WERI-Rb-1 (cell line): ENCODE data around the gene CCNYL1.

ENCODE experiments used
- DNase-seq: peaks from one replicate; pipeline ENCODE4 v3.0.0-alpha.2; 2020
- H3K27ac ChIP-seq: fragments of 250-450 bp; sonication (Bioruptor Pico); 2 replicates; pipeline ENCODE4 v1.5.1; 2020; ENCODE audit warnings: mild to moderate bottlenecking, moderate library complexity
- H3K27me3 ChIP-seq: fragments of 250-450 bp; sonication (Bioruptor Pico); 2 replicates; pipeline ENCODE4 v1.5.1; 2021; ENCODE audit warnings: mild to moderate bottlenecking, low read depth, moderate library complexity; ENCODE audit not compliant: insufficient read depth, severe bottlenecking
- H3K36me3 ChIP-seq: fragments of 250-450 bp; sonication (Bioruptor Pico); 2 replicates; pipeline ENCODE4 v1.5.1; 2020; ENCODE audit warnings: mild to moderate bottlenecking, moderate library complexity
- H3K4me3 ChIP-seq: 2 replicates; pipeline ENCODE4 v1.5.1; 2011; ENCODE audit warnings: low read depth, mild to moderate bottlenecking, control low read depth, low read length
- H3K9me3 ChIP-seq: fragments of 250-450 bp; sonication (Bioruptor Pico); 2 replicates; pipeline ENCODE4 v1.5.1; 2021; ENCODE audit warnings: mild to moderate bottlenecking, moderate library complexity; ENCODE audit not compliant: severe bottlenecking
- TF ChIP-seq, protein P1 (sequence below): IDR thresholded peaks from 2 replicates; pipeline ENCODE4 v1.5.1; 2011; ENCODE audit warnings: low read depth, mild to moderate bottlenecking, control low read depth, inconsistent platforms, low read length

CCNYL1 gene

DNA sequence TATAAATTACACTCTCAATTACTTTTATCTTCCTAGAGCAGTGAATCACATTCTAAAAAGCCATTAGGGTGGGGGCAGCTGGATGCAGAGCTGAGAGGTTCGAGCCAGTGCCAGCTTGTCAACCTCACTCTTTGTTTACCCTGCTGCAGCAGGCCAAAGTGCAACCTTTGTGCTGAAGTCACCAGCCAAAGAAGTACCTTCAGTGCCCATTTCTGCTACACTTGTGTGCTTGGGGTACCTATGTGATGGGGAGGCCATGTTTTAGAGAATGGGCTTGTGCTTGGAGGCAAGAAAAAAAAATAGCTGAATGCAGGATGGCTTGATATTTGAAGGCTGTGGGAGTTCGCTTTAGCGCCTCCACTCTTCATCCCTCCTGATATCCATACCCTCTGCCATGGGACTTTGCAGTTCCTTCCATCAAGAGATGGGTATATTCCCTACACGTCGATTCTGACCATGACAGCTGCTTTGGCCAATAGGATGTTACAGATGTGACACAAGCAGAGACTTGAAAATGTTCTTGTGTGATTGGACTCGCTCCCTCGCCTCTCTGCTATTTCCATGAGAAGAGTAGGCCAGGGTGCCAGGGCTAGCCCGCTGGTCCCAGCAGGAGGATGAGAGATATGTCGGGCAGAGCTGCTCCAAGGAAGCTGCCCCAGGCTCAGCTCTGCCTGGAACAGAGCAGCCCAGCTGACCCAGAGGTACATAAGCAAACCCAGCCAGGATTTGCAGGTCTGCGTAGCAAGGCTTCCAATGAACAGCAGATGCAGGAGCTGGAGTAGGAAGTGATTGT lies 71.0 kb downstream of the CCNYL1 start:
- TF ChIP-seq, protein P1, sequence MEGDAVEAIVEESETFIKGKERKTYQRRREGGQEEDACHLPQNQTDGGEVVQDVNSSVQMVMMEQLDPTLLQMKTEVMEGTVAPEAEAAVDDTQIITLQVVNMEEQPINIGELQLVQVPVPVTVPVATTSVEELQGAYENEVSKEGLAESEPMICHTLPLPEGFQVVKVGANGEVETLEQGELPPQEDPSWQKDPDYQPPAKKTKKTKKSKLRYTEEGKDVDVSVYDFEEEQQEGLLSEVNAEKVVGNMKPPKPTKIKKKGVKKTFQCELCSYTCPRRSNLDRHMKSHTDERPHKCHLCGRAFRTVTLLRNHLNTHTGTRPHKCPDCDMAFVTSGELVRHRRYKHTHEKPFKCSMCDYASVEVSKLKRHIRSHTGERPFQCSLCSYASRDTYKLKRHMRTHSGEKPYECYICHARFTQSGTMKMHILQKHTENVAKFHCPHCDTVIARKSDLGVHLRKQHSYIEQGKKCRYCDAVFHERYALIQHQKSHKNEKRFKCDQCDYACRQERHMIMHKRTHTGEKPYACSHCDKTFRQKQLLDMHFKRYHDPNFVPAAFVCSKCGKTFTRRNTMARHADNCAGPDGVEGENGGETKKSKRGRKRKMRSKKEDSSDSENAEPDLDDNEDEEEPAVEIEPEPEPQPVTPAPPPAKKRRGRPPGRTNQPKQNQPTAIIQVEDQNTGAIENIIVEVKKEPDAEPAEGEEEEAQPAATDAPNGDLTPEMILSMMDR = no peak
- H3K9me3 ChIP-seq = no peaks in the 10 kb centered on the region
- H3K27me3 ChIP-seq = no peaks in the 10 kb centered on the region
- no peak overlapping the region for H3K4me3 ChIP-seq
- H3K36me3 ChIP-seq = no peaks in the 10 kb centered on the region
- no peak for DNase-seq
- no peak overlapping the region for H3K27ac ChIP-seq

DNA sequence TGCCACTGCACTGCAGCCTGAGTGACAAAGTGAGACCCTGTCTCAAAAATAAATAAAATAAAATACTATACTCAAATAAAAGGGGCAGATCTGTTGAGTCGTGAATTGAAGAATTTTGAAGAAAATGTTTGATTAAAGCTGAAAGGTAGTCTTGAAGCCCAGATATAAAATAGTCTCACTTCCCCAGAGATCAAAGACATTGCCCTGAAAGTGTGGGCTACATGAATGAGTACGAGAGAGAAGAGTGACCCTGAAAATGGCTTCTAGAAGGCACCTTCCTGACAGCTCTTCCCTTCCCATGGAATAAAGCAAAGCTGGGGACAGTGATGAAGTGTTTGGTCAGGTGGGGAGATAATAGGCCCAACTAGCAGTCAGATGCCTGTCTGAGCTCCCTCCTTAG lies 72.1 kb downstream of the CCNYL1 start:
- no peak for DNase-seq
- TF ChIP-seq, protein P1 = no peak
- H3K27ac ChIP-seq = no peak overlapping the region
- H3K36me3 ChIP-seq = no peaks in the 10 kb centered on the region
- H3K4me3 ChIP-seq = no peak overlapping the region
- no peaks in the 10 kb centered on the region for H3K27me3 ChIP-seq
- no peaks in the 10 kb centered on the region for H3K9me3 ChIP-seq

DNA sequence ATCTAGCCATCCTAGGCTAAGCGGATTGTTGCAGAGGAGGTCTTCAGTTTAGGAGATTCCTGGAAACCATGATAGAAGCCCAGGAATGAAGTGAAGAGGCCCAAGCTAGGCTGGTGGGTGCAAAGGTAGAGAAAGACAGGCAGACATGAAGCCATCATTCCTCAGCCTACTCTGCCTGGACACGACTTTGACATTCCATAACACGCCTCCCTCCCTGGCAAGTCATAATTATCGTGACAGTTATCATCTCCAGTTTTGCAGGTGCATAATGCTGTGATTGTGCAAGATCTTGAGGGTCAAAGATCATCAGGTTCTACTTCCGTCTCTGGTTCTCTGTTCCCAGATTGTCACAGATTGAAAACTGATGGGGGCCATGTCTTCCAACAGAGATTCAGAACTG lies 73.5 kb downstream of the CCNYL1 start:
- no peak overlapping the region for H3K27ac ChIP-seq
- H3K36me3 ChIP-seq = no peaks in the 10 kb centered on the region
- no peaks in the 10 kb centered on the region for H3K9me3 ChIP-seq
- TF ChIP-seq, protein P1 = no peak
- no peak overlapping the region for H3K4me3 ChIP-seq
- DNase-seq = no peak
- no peaks in the 10 kb centered on the region for H3K27me3 ChIP-seq

DNA sequence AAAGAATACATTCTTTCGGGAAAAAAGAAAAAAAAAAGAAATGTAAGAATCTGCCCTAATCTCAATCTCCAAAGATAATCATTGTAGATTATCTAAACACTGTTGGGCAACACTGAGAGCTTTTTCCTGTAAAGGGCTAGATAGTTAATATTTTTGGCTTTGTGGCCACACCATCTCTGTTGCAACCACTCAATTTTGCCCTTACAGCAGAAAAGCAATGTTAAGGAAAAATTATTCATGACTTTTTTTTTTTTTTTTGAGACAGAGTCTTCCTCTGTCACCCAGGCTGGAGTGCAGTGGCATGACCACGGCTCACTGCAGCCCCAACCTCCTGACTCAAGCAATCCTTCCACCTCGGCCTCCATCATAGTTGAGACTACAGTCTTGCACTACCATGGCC lies 75.6 kb downstream of the CCNYL1 start:
- no peak for DNase-seq
- no peaks in the 10 kb centered on the region for H3K9me3 ChIP-seq
- H3K27me3 ChIP-seq = no peaks in the 10 kb centered on the region
- H3K36me3 ChIP-seq = no peaks in the 10 kb centered on the region
- no peak overlapping the region for H3K4me3 ChIP-seq
- TF ChIP-seq, protein P1 = no peak
- no peak overlapping the region for H3K27ac ChIP-seq

DNA sequence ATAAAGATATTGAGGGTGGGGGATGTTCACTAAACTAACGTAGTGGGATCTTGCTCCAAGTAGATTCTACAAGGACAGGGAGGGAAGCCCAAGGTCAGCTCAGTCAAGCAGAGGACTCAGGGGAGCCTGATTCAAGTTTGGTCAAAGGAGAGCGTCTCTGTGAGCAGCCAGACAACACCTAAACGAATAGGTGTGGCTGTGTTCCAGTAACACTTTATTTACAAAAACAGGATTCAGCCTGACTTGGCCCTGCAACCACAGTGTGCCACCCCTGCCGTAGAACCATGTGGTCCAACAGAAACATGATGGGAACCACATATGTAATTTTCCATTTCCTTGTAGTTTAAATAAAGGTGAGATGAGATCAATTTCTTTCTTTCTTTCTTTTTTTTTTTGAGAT lies 76.4 kb downstream of the CCNYL1 start:
- no peak for DNase-seq
- Histone ChIP-seq H3K9me3 (no peaks in the 10 kb centered on the region), H3K27ac (no peak overlapping the region), H3K27me3 (no peaks in the 10 kb centered on the region), H3K36me3 (no peaks in the 10 kb centered on the region), H3K4me3 (no peak overlapping the region)
- TF ChIP-seq, protein P1 = no peak

DNA sequence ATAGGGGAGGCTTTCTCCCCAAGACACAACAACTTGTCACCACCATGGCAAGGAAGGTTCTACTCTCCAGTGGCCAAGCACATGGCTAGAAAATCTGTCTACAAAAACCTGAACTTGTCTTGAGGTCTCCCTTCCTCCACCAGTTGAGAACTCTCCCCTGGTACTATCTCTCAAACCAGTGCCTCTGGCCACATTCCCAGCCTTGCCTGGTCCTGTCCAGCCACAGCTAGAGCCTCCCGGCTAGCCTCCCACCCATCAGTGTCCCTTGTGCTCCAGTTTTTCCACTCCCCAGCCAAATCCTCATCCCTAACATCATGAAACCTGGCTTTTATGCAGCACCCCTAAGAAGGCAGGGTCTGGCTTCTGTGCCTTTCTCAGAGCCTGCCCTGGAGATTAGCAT lies 79.5 kb downstream of the CCNYL1 start:
- H3K27ac ChIP-seq = no peak overlapping the region
- TF ChIP-seq, protein P1 = no peak
- no peak for DNase-seq
- no peak overlapping the region for H3K4me3 ChIP-seq
- H3K9me3 ChIP-seq = no peaks in the 10 kb centered on the region
- no peaks in the 10 kb centered on the region for H3K27me3 ChIP-seq
- no peaks in the 10 kb centered on the region for H3K36me3 ChIP-seq
